ENCODE data around the gene TMEM14B.

DNA sequence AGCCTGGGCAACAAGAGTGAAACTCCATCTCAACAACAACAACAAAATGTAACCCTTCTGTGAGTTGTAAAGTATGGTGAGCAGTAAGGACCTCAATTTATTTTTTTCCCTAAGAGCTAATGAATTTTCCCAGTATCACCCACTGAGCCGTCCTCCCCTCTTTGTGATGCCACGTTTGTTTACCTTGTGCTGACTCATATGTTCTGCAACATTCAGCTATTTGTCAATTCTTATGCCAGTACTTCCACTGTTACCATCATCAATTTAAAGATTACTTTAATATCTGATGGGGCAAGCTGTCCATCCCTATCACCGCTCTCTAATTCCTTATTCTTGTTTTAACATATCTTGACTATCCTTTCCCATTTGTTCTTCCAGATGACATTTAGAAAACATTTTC lies 53.2 kb downstream of the TMEM14B start:
- no peak for TF ChIP-seq POLR2A (IDR thresholded peaks at IDR 0.05; ENCODE audit: low read length)
- TF ChIP-seq GATA1 (IDR thresholded peaks at IDR 0.05; ENCODE audit: low read depth, low read length): no peak
